Suprapubic skin (tissue), 3 donors: ENCODE measurements around the gene GRPEL1.

Experiments
- CTCF ChIP-seq, 2 donors: fragments of 200-600 bp in 1 of 2; fragments of 450-650 bp in 1 of 2; sonication (generic) in 1 of 2; IDR thresholded peaks; one replicate each; pipeline ENCODE4 v1.5.1; 2016 to 2019; ENCODE audit warnings: antibody characterized with exemption in 2 of 2, mild to moderate bottlenecking in 1 of 2, moderate library complexity in 1 of 2
- POLR2AphosphoS5 ChIP-seq, 3 donors: sonication (generic); formaldehyde crosslinking; IDR thresholded peaks; one replicate each; pipeline ENCODE4 v1.6.1; 2017; ENCODE audit warnings: antibody characterized with exemption in 3 of 3

- no peak for TF ChIP-seq CTCF (IDR thresholded peaks at IDR 0.05)
- no peak for TF ChIP-seq POLR2AphosphoS5 (IDR thresholded peaks at IDR 0.05)
Observed at GRCh38 chr4:7095611-7096155, 27.8 kb upstream of the GRPEL1 start.
